Astrocyte (in vitro differentiated cells and primary cell): Measurements from ENCODE around the gene NOVA1. TPM values are rescaled to one million over a fixed set of nuclear protein-coding genes. Genes with fewer than 3 reads are reported as not detected.

ENCODE experiments used
- DNase-seq: peaks from one replicate; pipeline ENCODE4 v3.0.0-alpha.2; 2010; ENCODE audit warnings: low read depth
- FAIRE-seq: peaks from 2 replicates; lab custom pipeline; 2011; peaks lifted over from hg19 to GRCh38; lab: Jason Lieb, UNC
- H2AFZ ChIP-seq: 2 replicates; pipeline ENCODE4 v1.6.0; 2012; ENCODE audit warnings: low read depth, low read length, inconsistent platforms
- H3K27ac ChIP-seq: 2 replicates; pipeline ENCODE4 v1.5.1; 2011; ENCODE audit warnings: low read depth, low read length, inconsistent platforms
- H3K27me3 ChIP-seq: 2 replicates; pipeline ENCODE4 v1.6.0; 2011; ENCODE audit warnings: low read length, inconsistent platforms; ENCODE audit not compliant: insufficient read depth
- H3K36me3 ChIP-seq: 2 replicates; pipeline ENCODE4 v1.5.1; 2011; ENCODE audit warnings: low read length, inconsistent platforms; ENCODE audit not compliant: insufficient read depth
- H3K4me1 ChIP-seq: 2 replicates; pipeline ENCODE4 v1.5.1; 2011; ENCODE audit warnings: low read length, inconsistent platforms; ENCODE audit not compliant: insufficient read depth
- H3K4me2 ChIP-seq: 2 replicates; pipeline ENCODE4 v1.6.0; 2012; ENCODE audit warnings: low read length, inconsistent platforms
- H3K4me3 ChIP-seq: 2 replicates; pipeline ENCODE4 v1.5.1; 2011; ENCODE audit warnings: low read depth, mild to moderate bottlenecking, low read length, inconsistent platforms; ENCODE audit not compliant: insufficient read depth
- H3K79me2 ChIP-seq: 2 replicates; pipeline ENCODE4 v1.6.0; 2012; ENCODE audit warnings: mild to moderate bottlenecking, low read length, inconsistent platforms; ENCODE audit not compliant: insufficient read depth
- H3K9ac ChIP-seq: 2 replicates; pipeline ENCODE4 v1.6.0; 2012; ENCODE audit warnings: mild to moderate bottlenecking, low read length, inconsistent platforms
- H3K9me3 ChIP-seq: 2 replicates; pipeline ENCODE4 v1.5.1; 2012; ENCODE audit warnings: low read depth, mild to moderate bottlenecking, low read length, inconsistent platforms; ENCODE audit not compliant: insufficient read depth
- H4K20me1 ChIP-seq: 2 replicates; pipeline ENCODE4 v1.6.0; 2012; ENCODE audit warnings: low read length, inconsistent platforms; ENCODE audit not compliant: insufficient read depth
- H3K27ac Mint-ChIP-seq: one replicate; pipeline ENCODE4 v1.8.0; 2021; ENCODE audit warnings: mild to moderate bottlenecking, mixed read lengths; ENCODE audit not compliant: unreplicated experiment
- H3K27me3 Mint-ChIP-seq: one replicate; pipeline ENCODE4 v1.8.0; 2021; ENCODE audit warnings: low read depth, mixed read lengths; ENCODE audit not compliant: unreplicated experiment
- H3K36me3 Mint-ChIP-seq: one replicate; pipeline ENCODE4 v1.8.0; 2021; ENCODE audit warnings: low read depth, mixed read lengths; ENCODE audit not compliant: unreplicated experiment
- H3K4me1 Mint-ChIP-seq: one replicate; pipeline ENCODE4 v1.8.0; 2021; ENCODE audit warnings: low read depth, mixed read lengths; ENCODE audit not compliant: unreplicated experiment
- H3K4me3 Mint-ChIP-seq: one replicate; pipeline ENCODE4 v1.8.0; 2021; ENCODE audit warnings: mild to moderate bottlenecking, moderate library complexity, mixed read lengths; ENCODE audit not compliant: unreplicated experiment
- H3K9me3 Mint-ChIP-seq: one replicate; pipeline ENCODE4 v1.8.0; 2021; ENCODE audit warnings: mild to moderate bottlenecking, mixed read lengths; ENCODE audit not compliant: unreplicated experiment
- EZH2 ChIP-seq: IDR thresholded peaks from 2 replicates; pipeline ENCODE4 v1.6.1; 2012; ENCODE audit warnings: mild to moderate bottlenecking, low read length, inconsistent platforms; ENCODE audit not compliant: insufficient read depth
- total RNA-seq: library from RNA; stranded (reverse); gene quantifications from 2 replicates; pipeline ENCODE4 v1.2.1, GENCODE V29; 2021
- TF ChIP-seq, protein P1 (sequence below): IDR thresholded peaks from 2 replicates; pipeline ENCODE4 v1.5.1; 2011; ENCODE audit warnings: low read depth, mild to moderate bottlenecking, inconsistent platforms, low read length, moderate library complexity; ENCODE audit not compliant: insufficient read depth

The NOVA1 gene
- total RNA-seq, 1 donor from 2014 or later: 8.9 TPM

- H3K9me3 ChIP-seq: no peaks in the 10 kb centered on the region
- no peak for FAIRE-seq
- no peak overlapping the region for H3K9ac ChIP-seq
- Mint-ChIP-seq H3K36me3 (no peaks in the 10 kb centered on the region), H3K27ac (no peak overlapping the region), H3K9me3 (no peaks in the 10 kb centered on the region), H3K4me1 (peaks cover 14% of the 10 kb centered on the region), H3K4me3 (no peak overlapping the region), H3K27me3 (no peaks in the 10 kb centered on the region)
- H3K27ac ChIP-seq: no peak overlapping the region
- no peaks in the 10 kb centered on the region for H3K79me2 ChIP-seq
- H2AFZ ChIP-seq: no peak overlapping the region
- H3K4me2 ChIP-seq: no peak overlapping the region
- no peaks in the 10 kb centered on the region for H4K20me1 ChIP-seq
- no peaks in the 10 kb centered on the region for H3K27me3 ChIP-seq
- peaks cover 4% of the 10 kb centered on the region for H3K4me1 ChIP-seq
- TF ChIP-seq EZH2: no peak
- TF ChIP-seq, protein P1, sequence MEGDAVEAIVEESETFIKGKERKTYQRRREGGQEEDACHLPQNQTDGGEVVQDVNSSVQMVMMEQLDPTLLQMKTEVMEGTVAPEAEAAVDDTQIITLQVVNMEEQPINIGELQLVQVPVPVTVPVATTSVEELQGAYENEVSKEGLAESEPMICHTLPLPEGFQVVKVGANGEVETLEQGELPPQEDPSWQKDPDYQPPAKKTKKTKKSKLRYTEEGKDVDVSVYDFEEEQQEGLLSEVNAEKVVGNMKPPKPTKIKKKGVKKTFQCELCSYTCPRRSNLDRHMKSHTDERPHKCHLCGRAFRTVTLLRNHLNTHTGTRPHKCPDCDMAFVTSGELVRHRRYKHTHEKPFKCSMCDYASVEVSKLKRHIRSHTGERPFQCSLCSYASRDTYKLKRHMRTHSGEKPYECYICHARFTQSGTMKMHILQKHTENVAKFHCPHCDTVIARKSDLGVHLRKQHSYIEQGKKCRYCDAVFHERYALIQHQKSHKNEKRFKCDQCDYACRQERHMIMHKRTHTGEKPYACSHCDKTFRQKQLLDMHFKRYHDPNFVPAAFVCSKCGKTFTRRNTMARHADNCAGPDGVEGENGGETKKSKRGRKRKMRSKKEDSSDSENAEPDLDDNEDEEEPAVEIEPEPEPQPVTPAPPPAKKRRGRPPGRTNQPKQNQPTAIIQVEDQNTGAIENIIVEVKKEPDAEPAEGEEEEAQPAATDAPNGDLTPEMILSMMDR: no peak
- no peaks in the 10 kb centered on the region for H3K36me3 ChIP-seq
- H3K4me3 ChIP-seq: no peak overlapping the region
- peak; percentile 12 for DNase-seq
Measured at GRCh38 chr14:26527095-26527494, 70.7 kb downstream of the NOVA1 start.

- Histone ChIP-seq H2AFZ (no peak overlapping the region), H3K9me3 (no peaks in the 10 kb centered on the region), H3K4me1 (peaks cover 5% of the 10 kb centered on the region), H3K4me3 (no peak overlapping the region), H3K9ac (no peak overlapping the region), H3K27me3 (no peaks in the 10 kb centered on the region), H3K4me2 (no peak overlapping the region), H3K27ac (no peak overlapping the region), H3K36me3 (no peaks in the 10 kb centered on the region), H4K20me1 (no peaks in the 10 kb centered on the region), H3K79me2 (no peaks in the 10 kb centered on the region)
- Mint-ChIP-seq H3K27ac (no peak overlapping the region), H3K36me3 (no peaks in the 10 kb centered on the region), H3K9me3 (no peaks in the 10 kb centered on the region), H3K27me3 (no peaks in the 10 kb centered on the region), H3K4me1 (peaks cover 9% of the 10 kb centered on the region), H3K4me3 (no peak overlapping the region)
- peak; percentile 16 for DNase-seq
- TF ChIP-seq, protein P1: no peak
- no peak for TF ChIP-seq EZH2
- no peak for FAIRE-seq
Measured at GRCh38 chr14:26526137-26526536, 71.7 kb downstream of the NOVA1 start.

- Mint-ChIP-seq H3K4me1 (peaks cover 9% of the 10 kb centered on the region), H3K27me3 (no peaks in the 10 kb centered on the region), H3K4me3 (no peak overlapping the region), H3K27ac (no peak overlapping the region), H3K36me3 (no peaks in the 10 kb centered on the region), H3K9me3 (no peaks in the 10 kb centered on the region)
- H2AFZ ChIP-seq: no peak overlapping the region
- no peak for FAIRE-seq
- no peaks in the 10 kb centered on the region for H3K79me2 ChIP-seq
- no peaks in the 10 kb centered on the region for H3K9me3 ChIP-seq
- TF ChIP-seq EZH2: no peak
- TF ChIP-seq, protein P1: no peak
- H3K36me3 ChIP-seq: no peaks in the 10 kb centered on the region
- no peak overlapping the region for H3K4me2 ChIP-seq
- no peak overlapping the region for H3K9ac ChIP-seq
- no peak for DNase-seq
- peaks cover 5% of the 10 kb centered on the region for H3K4me1 ChIP-seq
- no peaks in the 10 kb centered on the region for H4K20me1 ChIP-seq
- no peaks in the 10 kb centered on the region for H3K27me3 ChIP-seq
- H3K4me3 ChIP-seq: no peak overlapping the region
- no peak overlapping the region for H3K27ac ChIP-seq
Measured at GRCh38 chr14:26525085-26525484, 72.7 kb downstream of the NOVA1 start.
